DOHH2 (cell line): ENCODE measurements around the gene CNTD1.

ENCODE experiments used
- EZH2phosphoT487 ChIP-seq: fragments of 200-600 bp; sonication (generic); IDR thresholded peaks from 2 replicates; pipeline ENCODE4 v1.6.1; 2017; ENCODE audit warnings: borderline replicate concordance, mild to moderate bottlenecking, antibody characterized with exemption, low read length, moderate library complexity, mixed read lengths
- TF ChIP-seq, protein P1 (sequence below): fragments of 200-600 bp; sonication (generic); IDR thresholded peaks from one replicate; pipeline ENCODE4 v1.5.1; 2014; ENCODE audit warnings: antibody characterized with exemption, mild to moderate bottlenecking, low read depth, low read length; ENCODE audit not compliant: poor library complexity, severe bottlenecking

DNA sequence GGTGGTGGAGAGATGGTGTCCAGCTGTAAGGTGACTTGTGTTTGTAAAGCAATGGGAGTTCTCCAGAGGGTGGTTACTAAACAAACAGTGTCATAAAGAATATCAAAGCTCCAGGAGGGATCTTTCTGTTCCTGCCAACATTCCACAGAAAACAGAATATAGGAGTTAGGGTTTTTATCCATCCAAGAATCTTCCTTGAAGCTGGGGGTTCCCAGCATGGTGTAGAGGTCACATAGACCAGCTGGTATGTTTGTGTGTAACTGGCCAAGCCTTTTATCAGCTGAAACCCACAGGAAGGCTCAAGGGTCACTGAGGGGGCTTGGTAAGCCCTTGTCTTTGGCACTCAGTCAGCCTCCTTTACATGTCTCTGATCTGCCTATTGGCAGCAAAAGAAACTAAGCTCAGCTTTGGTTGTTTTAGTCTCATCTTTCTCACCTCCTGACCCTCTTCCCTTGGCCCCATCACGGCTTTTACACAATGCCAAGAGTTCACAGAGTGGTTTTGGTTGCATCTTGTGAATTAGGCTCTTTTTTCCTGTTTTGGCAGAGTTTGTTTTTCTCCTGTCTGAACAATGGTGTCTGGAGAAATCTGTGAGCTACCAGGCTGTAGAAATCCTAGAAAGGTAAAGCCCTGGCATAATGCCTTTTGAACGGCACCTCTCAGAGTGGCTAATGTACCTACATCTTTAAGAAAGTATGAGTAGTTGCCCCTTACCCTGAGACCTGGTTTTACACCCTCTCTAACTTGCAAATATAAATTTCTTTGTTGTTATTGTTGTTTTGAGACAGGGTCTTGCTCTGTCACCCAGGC lies 4.6 kb downstream of the CNTD1 start:
- TF ChIP-seq, protein P1, sequence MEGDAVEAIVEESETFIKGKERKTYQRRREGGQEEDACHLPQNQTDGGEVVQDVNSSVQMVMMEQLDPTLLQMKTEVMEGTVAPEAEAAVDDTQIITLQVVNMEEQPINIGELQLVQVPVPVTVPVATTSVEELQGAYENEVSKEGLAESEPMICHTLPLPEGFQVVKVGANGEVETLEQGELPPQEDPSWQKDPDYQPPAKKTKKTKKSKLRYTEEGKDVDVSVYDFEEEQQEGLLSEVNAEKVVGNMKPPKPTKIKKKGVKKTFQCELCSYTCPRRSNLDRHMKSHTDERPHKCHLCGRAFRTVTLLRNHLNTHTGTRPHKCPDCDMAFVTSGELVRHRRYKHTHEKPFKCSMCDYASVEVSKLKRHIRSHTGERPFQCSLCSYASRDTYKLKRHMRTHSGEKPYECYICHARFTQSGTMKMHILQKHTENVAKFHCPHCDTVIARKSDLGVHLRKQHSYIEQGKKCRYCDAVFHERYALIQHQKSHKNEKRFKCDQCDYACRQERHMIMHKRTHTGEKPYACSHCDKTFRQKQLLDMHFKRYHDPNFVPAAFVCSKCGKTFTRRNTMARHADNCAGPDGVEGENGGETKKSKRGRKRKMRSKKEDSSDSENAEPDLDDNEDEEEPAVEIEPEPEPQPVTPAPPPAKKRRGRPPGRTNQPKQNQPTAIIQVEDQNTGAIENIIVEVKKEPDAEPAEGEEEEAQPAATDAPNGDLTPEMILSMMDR = no peak
- no peak for TF ChIP-seq EZH2phosphoT487
